Anterior cingulate cortex (tissue), 58 donors: ENCODE results near the gene EML4.
A peak's percentile ranks its signal among the peaks of the same experiment; 100 is the strongest.
"Not testable (repeated sequence)": the region's sequence is repeated elsewhere in the genome, so short reads cannot be mapped to it uniquely, and the experiment has no call there.

Source experiments
- DNase-seq, 58 donors: peaks; one replicate each; lab custom pipeline; 2025; lab: John Stamatoyannopoulos, UW

The EML4 gene

DNA sequence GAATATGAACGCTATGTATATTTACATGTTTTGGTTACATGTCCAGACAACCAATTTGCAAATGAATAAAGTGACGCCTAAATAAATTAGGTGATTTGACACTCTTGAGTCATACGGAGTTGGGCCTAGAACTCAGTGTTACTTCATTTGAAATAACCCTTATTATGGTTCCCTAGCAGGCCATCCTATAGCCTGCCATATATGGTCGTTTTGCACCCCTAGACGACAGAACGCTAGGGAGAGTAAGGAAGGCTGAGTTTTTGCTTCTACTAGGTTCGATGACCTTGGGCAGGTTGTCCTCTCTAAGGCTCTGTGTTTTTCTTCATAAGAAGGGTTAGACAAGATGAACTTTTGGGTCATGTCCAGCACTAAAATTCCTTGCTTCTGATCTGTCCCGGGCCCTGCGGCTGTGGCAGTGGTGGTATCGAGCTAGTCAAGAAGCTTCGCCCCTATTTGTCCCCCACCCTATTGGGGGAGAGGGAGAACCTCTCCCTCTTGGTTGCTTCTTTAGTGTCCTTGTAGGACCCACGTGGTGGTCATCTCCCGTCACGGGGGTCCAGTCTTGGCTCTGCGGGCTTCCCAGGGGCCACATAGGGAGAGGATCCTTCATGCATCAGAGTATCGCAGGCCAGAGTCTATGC, 574 bp upstream of the EML4 start:
- DNase-seq: no peak

DNA sequence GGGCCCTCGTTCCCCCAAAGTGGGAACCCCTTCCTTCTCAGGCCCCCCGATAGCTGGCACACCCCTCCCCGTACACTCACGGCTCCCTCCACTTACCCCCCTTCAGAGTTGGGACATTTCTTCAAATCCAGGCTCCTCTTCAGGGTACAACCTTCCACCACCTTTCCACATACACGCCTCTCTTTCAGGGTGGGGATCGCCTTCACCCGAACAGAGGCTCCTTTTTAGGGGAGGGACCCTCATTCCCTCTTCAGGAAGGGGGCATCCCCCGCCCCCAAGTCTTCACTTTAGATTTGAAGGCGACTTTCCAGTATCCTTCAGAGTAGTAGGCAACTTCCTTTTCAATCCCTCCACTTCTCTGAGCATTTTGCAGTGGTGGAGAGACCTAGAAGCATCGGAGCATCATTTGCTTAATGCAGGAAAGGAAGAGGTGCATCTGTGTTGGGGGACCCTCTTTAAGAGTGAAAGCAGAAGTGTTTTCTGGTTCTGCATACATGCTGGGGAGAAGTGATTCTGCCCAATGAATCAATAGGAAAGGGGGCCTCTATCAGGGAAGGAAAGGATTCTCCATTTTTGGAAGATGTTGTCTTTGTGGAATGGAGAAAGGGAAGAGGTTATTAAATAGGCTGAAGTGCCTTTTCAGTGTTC, 845 bp downstream of the EML4 start:
- peak in 1 of 58 donors; percentile 26 for DNase-seq

DNA sequence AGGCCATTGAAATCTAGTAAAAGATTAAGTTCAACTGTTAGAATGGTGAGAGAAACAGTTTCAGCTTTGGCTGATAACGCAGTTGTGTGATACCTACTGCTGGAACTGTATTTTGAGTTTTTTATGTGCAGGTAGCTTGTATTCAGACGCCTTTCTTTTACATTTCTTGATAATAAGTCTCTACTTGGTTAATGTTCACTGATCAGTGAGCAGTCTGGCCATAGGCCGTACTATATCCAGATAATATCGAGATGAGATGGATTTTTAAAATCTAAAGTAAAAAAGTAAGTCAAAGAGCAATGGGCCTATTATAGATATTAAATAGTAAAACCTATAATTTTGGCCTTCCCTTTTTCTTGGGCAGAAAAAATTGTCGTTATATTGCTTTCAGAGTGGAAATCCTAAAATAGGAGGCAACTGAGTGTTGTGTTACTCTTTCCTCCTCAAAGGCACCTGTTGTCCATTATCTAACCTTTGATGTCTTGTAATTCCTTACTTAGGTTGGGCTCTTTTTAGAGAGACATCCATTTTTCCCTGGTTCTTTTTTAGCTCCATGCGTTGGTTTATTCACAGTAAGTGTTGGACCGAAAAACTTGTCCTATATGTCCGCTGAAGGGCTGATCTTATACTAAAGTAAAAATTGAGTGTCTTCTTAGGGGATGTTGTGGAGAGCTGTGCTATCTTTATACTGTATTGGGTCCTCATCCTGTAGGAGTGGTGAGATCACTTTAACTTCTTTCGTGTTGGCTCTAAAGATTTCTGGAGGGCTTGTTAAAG, 1.7 kb downstream of the EML4 start:
- no peak for DNase-seq

DNA sequence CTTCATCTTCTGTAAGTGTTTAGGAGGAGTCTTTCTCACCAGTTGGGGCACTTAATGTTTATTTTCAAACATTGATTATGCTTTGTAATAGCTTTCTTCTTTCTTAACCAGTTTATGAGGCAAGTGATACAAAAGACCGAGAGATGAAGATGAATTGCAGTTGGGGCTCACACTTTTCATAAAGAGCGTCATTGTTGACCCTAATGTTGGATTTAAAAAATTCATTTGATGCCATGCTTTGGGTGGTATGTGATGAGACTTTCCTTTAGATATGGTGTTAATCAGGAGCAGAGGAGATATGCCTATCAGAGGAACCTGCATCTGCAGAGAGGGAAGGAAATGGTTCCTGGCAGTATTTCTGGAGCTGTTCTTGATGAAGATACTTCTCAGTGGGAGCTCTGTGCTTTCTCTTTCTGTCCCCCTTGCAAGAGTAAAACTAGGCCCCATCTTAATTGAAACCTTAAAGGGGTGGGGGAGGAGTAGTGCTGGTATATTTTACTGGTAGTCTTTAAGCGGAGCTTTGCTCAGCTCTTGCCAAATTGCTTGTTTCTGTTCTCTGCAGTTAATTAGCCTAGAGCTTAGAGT, 2.3 kb downstream of the EML4 start:
- DNase-seq: no peak

DNA sequence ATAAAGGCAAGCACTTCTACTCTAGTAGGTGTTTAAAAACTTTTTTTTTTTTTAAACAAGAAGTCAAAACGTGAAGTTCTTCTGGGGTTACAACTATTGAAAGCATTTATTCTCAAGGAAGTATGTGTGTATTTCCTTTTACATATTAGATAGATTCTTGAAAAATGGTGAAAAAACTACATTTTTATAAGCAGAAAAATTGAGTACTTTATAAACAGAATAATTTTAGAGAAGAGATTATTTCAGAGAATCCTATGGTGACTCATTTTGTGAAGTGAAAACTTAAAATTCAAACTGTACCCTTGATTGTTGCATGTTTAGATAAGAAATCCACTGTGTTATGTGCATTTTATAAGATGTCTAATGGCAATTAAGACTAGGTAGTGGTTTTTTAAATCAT, 2.9 kb downstream of the EML4 start:
- no peak for DNase-seq

DNA sequence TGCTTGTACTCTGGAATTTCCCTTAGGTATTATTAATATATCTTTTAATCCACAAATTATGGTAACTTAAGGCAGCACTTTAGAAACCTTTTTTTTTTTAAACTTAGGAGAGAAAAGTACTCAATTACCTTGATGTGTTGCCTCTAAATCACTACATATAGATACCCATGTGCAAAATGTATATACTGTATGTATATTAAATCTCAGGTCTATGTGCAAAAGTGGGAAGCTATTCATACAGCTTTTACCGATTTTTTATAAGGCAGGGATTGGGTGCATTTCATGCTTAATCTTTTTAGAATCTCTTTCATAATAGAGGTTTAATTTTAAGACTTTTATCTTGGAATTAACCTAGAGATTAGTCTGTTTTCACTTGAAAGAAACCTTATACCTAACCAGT, 3.4 kb downstream of the EML4 start:
- no peak for DNase-seq

DNA sequence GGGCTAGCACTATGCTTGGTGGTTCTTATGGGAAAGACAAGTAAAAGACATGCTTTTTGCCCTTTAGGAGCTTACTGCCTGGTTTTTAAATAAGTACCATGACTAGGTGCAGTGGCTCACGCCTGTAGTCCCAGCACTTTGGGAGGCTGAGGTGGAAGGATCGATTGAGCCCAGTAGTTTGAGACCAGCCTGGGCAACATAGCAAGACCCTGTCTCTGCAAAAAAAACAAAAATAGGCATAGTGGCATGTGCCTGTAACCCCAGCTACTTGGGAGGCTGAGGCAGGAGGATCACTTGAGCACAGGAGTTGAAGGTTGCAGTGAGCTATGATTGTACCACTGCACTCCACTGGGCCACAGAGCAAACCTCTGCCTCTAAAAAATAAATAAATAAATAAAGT, 4.3 kb downstream of the EML4 start:
- not testable (repeated sequence) for DNase-seq

DNA sequence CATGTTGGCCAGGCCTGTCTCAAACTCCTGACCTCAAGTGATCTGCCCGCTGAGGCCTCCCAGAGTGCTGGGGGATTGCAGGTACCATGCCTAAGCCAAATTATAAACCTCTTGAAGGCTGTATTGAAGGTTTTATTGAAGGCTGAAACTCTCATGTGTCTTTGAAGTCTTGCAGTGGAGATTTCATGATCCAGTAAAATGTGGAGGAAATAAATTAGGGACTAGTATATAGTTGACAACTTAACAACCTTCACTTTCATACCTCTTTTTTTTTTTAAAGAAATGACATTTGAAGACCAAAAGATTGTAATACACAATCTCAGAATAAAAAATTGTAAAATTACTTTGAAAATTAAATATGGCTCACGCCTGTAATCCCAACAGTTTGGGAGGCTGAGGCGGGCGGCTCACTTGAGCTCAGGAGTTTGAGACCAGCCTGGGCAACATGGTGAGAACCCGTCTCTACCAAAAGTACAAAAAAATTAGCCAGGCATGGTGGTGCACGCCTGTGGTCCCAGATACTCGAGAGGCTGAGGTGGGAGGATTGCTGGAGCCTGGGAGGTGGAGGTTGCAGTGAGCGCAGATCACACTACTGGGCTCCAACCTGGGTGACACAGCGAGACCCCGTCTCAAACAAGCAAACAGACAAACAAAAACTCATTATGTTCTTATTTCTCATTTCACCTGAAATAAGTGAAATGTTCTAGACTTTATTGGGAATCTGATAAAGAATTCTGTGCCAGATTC, 8.0 kb downstream of the EML4 start:
- DNase-seq: no peak

DNA sequence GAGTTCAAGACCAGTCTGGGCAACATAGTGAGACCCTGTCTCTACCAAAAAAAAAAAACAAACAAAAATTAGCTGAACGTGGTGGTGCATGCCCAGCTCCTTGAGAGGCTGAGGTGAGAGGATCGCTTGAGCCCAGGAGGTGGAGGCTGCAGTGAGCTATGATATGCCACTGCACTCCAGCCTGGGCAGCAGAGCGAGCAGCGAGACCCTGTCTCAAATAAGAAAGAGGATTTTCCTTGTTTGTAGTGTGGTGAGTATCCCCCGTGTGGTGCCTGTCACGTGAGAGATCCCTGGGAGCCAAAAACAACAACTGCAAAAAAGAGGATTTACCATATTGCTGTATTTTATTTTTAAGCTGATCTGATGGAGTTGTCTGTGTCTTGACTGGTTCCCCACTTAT, 9.2 kb downstream of the EML4 start:
- no peak for DNase-seq

DNA sequence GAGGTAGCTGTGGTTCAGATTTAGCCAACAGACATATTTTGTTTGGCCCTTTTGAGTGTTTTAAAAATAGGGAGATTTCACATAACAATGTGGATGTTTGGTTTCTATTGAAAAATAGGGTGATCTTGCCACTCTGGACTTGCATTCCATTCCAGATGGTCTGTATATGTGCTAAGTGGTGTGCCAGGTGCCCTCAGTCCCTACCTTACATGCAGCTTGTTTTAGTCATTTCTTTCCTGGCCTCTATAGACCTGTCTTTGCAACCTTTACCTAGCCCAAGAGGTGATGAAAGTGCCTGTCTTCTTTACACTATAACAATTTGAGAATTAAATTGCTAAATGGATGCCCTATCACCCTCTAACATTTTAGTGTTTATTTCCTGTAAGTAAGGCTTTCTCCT, 11.1 kb downstream of the EML4 start:
- no peak for DNase-seq

DNA sequence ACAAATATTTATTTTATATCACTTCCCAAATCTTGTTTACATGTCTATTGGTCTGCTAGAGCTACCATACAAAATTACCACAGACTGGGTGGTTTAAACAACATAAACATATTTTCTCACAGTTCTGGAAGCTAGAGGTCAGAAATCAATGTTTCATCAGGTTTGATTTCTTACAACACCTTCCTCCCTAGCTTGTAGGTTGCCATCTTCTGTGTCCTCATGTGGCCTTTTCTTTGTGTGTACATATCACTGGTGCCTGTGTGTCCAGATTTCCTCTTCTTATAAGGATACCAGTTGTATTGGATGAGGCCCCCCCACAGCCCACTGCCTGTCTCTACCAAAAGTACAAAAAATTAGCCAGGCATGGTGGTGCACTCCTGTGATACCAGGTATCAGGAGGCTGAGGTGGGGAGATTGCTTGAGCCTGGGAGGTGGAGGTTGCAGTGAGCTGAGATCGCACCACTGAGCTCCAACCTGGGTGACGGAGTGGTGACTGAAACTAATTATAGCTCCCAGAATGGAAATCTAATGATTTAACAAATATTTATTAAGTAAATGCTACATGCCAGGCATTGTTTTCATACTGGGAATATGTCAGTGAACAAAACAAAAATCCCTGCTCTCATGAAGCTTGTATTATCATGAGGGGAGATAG, 13.6 kb downstream of the EML4 start:
- no peak for DNase-seq

DNA sequence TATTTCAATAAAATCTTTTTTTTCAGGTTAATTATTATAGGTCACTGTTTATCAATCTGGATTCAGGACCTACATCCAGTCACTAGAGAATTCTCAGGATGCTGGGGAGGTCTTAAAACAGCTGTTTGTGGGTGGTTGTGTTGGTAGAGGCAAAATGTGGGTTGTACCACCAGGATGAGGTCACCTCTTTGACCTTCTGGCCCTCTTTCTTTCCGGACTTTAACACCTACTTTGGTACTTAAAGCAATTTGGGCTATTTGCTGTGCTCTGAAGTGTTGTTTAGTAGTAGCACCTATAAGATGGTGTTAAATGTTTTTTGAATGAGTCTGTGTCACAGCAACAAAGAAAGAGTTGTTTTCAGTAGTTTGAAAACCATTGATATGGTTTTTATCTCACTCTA, 14.6 kb downstream of the EML4 start:
- no peak for DNase-seq

DNA sequence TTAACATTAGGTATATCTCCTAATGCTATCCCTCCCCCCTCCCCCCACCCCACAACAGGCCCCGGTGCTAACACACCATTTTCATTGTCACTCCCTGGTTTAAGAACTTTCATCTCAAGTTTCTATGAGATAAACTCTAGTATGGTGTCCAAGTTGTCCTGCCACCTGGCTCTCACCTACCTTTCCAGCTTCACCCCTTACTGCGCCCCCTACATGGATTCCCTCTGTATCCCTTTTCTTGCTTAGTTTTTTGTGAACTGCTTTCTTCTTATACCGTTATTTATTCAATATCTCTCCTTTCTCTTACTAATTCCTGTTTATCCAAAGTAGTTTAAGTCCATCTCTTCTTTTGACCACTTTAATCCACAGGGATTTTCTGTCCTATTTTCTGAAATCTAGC, 15.2 kb downstream of the EML4 start:
- no peak for DNase-seq

DNA sequence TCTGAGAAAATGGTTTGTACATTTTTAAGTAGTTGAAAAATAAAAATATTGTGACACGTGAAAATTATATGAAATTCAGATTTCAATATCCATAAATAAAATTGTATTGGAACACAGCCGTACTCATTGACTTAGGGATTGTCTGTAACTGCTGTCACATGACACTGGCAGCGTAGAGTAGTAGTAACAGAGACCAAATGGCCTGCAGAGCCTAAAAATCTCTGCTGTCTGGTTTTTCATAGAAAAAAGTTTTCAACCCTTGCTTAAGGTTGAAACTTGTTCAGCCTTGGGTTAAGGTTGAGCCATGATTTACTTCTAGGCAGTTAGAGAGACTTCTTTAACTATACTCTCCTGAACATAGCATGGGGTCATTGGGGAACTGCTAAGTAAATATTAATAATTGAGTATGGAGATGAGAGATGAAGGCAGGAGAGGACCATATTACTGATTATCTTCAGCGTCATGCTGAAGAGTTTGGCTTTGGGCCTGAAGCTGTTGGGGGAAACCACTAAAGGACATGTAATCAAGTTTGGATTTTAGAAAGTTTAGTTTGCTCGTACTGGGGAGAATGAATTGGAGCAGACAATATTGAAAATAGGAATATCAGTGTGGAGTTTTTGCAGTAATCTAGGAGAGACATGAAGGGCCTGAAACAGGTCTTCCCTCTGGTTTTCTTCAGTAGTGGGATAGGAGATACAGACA, 16.2 kb downstream of the EML4 start:
- DNase-seq: no peak

DNA sequence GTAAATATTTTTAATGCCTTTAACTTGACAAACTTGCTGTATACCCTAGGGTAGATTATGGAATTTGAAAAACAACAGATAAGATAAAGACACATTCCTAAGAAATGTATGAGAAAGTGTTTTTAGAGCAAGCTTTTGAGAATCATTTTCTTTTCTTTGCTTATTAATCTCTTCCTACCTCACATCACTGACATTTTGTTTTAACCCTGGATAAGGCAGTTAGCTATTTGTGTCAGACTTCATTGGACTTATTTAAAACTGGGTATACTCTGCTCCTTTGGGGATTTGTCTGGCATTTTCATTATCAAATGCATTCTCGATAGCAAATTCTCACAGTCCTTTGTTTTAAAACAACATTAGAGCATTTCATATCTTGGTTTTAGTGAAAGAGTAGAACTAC, 17.2 kb downstream of the EML4 start:
- DNase-seq: no peak

DNA sequence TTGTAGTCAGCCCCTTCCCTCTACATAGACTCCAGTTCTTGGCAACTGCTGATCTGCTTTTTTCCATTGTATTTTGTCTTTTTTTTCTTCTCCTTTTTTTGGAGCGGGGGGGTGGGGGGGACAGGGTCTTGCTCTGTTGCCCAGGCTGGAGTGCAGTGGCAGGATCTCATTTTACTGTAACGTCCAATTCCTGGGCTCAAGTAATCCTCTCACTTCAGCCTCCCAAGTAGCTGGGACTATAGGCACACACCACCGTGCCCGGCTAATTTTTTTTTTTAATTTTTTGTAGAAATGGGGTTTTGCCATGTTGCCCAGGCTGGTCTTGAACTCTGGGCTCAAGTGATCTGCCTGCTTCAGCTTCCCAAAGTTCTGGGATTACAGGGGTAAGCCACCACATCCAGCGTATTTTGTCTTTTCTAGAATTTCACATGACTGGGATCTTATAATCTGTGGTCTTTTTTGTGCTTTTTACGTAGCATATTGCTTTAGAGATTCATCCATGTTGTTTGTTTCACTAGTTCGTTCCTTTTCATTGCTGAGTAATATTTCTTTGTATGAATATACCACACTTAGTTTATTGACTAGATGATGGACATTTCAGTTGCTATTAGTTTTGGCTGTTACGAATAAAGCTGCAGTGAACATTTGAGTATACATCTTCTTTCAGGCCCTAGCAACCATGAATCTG, 17.9 kb downstream of the EML4 start:
- DNase-seq: no peak

DNA sequence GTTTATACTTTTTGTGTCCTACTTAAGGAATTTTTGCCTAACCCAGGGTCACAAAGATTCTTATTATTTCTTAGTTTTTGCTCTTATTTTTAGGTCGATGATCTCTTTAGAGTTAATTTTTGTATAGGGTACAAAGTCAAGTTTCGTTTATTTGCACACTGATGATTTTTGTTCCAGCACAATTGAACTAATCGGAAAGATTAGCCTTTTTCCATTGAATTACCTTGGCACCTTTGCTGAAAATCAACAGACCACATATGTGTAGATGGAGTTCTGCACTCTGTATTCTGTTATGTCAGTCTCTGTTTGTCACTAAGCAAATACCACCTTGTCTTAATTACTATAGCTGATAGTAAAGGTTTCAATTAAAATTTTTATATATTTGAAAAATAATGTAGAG, 18.7 kb downstream of the EML4 start:
- no peak for DNase-seq

DNA sequence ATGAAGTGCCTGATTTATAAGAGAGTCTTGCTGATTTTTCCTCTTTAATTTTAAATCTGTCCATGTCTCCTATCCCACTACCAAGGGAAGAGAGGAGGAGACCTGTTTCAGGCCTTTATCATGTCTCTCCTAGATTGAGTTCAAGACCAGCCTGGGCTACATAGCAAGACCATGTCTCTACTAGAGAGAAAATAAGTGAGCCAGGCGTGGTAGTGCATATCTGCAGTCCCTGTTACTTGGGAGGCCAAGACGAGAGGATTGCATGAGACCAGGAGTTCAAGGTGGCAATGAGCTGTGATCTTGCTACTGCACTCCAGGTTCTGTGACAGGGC, 20.0 kb downstream of the EML4 start:
- no peak for DNase-seq

DNA sequence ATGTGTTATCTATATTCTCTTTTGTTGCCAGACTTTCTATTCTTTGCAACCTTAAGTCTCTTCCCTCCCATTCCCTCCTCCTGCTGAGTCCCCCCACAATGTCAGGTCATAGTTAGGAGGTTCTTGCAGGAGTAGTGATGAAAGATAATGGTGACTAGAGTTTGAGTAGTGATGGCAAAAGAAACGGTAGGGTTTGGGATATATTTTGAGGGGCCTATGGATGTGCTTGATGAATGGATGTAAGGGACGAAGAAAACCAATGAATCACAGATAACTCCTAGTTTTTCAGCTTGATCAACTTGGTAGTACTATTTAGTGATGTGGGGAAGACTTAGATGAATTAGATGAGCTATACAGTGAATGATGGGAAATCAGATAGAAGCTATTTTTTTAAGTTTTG, 21.0 kb downstream of the EML4 start:
- no peak for DNase-seq
